SK-N-SH (cell line): ENCODE measurements around the gene GLIS1. TPM values are rescaled to one million over a fixed set of nuclear protein-coding genes. Genes with fewer than 3 reads are reported as not detected.
A peak's percentile ranks its signal among the peaks of the same experiment; 100 is the strongest.

Experiments
- CTCF ChIA-PET: fragments of 300-600, 350-600 bp; formaldehyde crosslinking; extraction: SDS; loops from one replicate; lab custom pipeline; 2021; lab: Yijun Ruan, JAX
- POLR2A ChIA-PET: fragments of 350-600 bp; sonication (Branson Sonifier 250); formaldehyde crosslinking; extraction: SDS; loops from one replicate; lab custom pipeline; 2020; ENCODE audit warnings: antibody characterized with exemption, inconsistent platforms; lab: Yijun Ruan, JAX
- DNase-seq: peaks from one replicate; pipeline ENCODE4 v3.0.0; 2012
- H2AFZ ChIP-seq: fragments of 200-600 bp; sonication (generic); 2 replicates; pipeline ENCODE4 v1.8.1; 2016; ENCODE audit warnings: antibody characterized with exemption, mild to moderate bottlenecking, low read depth
- H3F3A ChIP-seq: fragments of 200-600 bp; sonication (generic); replicated peaks from 2 replicates; pipeline ENCODE3; 2016; ENCODE audit warnings: antibody characterized with exemption, mild to moderate bottlenecking; ENCODE audit not compliant: insufficient read depth
- H3K27ac ChIP-seq, 2 experiments: fragments of 200-500 bp in 1 of 2; fragments of 200-600 bp in 1 of 2; sonication (Bioruptor generic) in 1 of 2; sonication (generic), shearing (Covaris generic) in 1 of 2; 2 replicates each; pipeline versions ENCODE4 v1.5.1 to v1.6.1; 2014 to 2016; ENCODE audit warnings: low read depth in 2 of 2, inconsistent platforms in 1 of 2, low read length in 1 of 2, mild to moderate bottlenecking in 1 of 2, mixed read lengths in 1 of 2
- H3K27me3 ChIP-seq: fragments of 200-600 bp; sonication (generic), shearing (Covaris generic); 2 replicates; pipeline ENCODE4 v1.6.1; 2016; ENCODE audit warnings: mixed run types; ENCODE audit not compliant: insufficient read depth
- H3K36me3 ChIP-seq, 2 experiments: fragments of 200-500 bp in 1 of 2; fragments of 200-600 bp in 1 of 2; sonication (Bioruptor generic) in 1 of 2; sonication (generic) in 1 of 2; replicated peaks in 1 of 2; 2 replicates each; pipeline versions ENCODE3 to v1.5.1; 2014 to 2016; ENCODE audit warnings: low read length in 1 of 2, mild to moderate bottlenecking in 1 of 2; ENCODE audit not compliant: insufficient read depth in 2 of 2, control insufficient read depth in 1 of 2
- H3K4me1 ChIP-seq, 2 experiments: fragments of 200-500 bp in 1 of 2; fragments of 200-600 bp in 1 of 2; sonication (Bioruptor generic) in 1 of 2; sonication (generic), shearing (Covaris generic) in 1 of 2; 2 replicates each; pipeline versions ENCODE4 v1.5.1 to v1.6.1; 2014 to 2016; ENCODE audit warnings: low read depth in 1 of 2, low read length in 1 of 2, mixed run types in 1 of 2; ENCODE audit not compliant: insufficient read depth in 2 of 2, control insufficient read depth in 1 of 2
- H3K4me2 ChIP-seq: fragments of 200-600 bp; sonication (generic), shearing (Covaris generic); 2 replicates; pipeline ENCODE4 v1.6.1; 2017; ENCODE audit warnings: mixed run types
- H3K4me3 ChIP-seq, 2 experiments: fragments of 200-500 bp in 1 of 2; fragments of 200-600 bp in 1 of 2; sonication (Bioruptor generic) in 1 of 2; sonication (generic), shearing (Covaris generic) in 1 of 2; 2 replicates each; pipeline versions ENCODE4 v1.5.1 to v1.8.1; 2014 to 2016; ENCODE audit warnings: low read depth in 2 of 2, inconsistent platforms in 1 of 2, low read length in 1 of 2, mild to moderate bottlenecking in 1 of 2, mixed read lengths in 1 of 2, moderate library complexity in 1 of 2
- H3K79me2 ChIP-seq: fragments of 200-600 bp; sonication (generic); 2 replicates; pipeline ENCODE4 v1.8.1; 2017; ENCODE audit warnings: mild to moderate bottlenecking; ENCODE audit not compliant: insufficient read depth
- H3K9ac ChIP-seq: fragments of 200-600 bp; sonication (generic); 2 replicates; pipeline ENCODE4 v1.6.1; 2017; ENCODE audit warnings: mixed run types
- H3K9me2 ChIP-seq: fragments of 200-600 bp; sonication (generic); 2 replicates; pipeline ENCODE4 v1.6.1; 2017; ENCODE audit warnings: mixed run types
- H3K9me3 ChIP-seq: fragments of 200-600 bp; sonication (generic); 2 replicates; pipeline ENCODE4 v1.6.1; 2017; ENCODE audit warnings: mixed run types, mild to moderate bottlenecking, moderate library complexity
- H4K20me1 ChIP-seq: fragments of 200-600 bp; sonication (generic); 2 replicates; pipeline ENCODE4 v1.6.1; 2017; ENCODE audit warnings: mild to moderate bottlenecking, mixed run types; ENCODE audit not compliant: insufficient read depth
- CHD2 ChIP-seq: fragments of 150-350 bp; IDR thresholded peaks from 2 replicates; pipeline ENCODE4 v1.6.1; 2018; ENCODE audit warnings: low read length; ENCODE audit not compliant: partially characterized antibody
- EP300 ChIP-seq, 2 experiments: IDR thresholded peaks; 2 replicates each; pipeline versions ENCODE4 v1.4.0 to v1.6.1; 2012; ENCODE audit warnings: borderline replicate concordance in 1 of 2, low read depth in 1 of 2, low read length in 1 of 2
- EZH2phosphoT487 ChIP-seq: fragments of 200-600 bp; sonication (generic); IDR thresholded peaks from 2 replicates; pipeline ENCODE4 v1.6.1; 2017; ENCODE audit warnings: low read depth, mixed run types, mild to moderate bottlenecking, antibody characterized with exemption, moderate library complexity, borderline replicate concordance
- FOSL2 ChIP-seq: IDR thresholded peaks from 2 replicates; pipeline ENCODE4 v1.4.0; 2012; ENCODE audit warnings: low read depth, mild to moderate bottlenecking, moderate library complexity, borderline replicate concordance
- JUND ChIP-seq: IDR thresholded peaks from 2 replicates; pipeline ENCODE4 v1.4.0; 2012
- NFIC ChIP-seq: IDR thresholded peaks from 2 replicates; pipeline ENCODE4 v1.4.0; 2012; ENCODE audit warnings: borderline replicate concordance
- REST ChIP-seq: IDR thresholded peaks from 2 replicates; pipeline ENCODE4 v1.6.1; 2012; ENCODE audit warnings: mild to moderate bottlenecking, low read depth, low read length, moderate library complexity
- RFX5 ChIP-seq: IDR thresholded peaks from 2 replicates; pipeline ENCODE4 v1.6.1; 2012; ENCODE audit warnings: mild to moderate bottlenecking, improper control_type of control experiment, low read length
- RXRA ChIP-seq: IDR thresholded peaks from 2 replicates; pipeline ENCODE4 v1.4.0; 2012; ENCODE audit warnings: low read depth, mild to moderate bottlenecking, borderline replicate concordance
- TCF12 ChIP-seq: IDR thresholded peaks from 2 replicates; pipeline ENCODE4 v1.4.0; 2012
- TEAD4 ChIP-seq: IDR thresholded peaks from 2 replicates; pipeline ENCODE4 v1.4.0; 2012; ENCODE audit warnings: mild to moderate bottlenecking, borderline replicate concordance; ENCODE audit not compliant: insufficient read depth
- USF2 ChIP-seq: fragments of 150-350 bp; IDR thresholded peaks from 2 replicates; pipeline ENCODE4 v1.6.1; 2017; ENCODE audit warnings: antibody characterized with exemption, low read length, low read depth, borderline replicate concordance
- YY1 ChIP-seq: IDR thresholded peaks from 2 replicates; pipeline ENCODE4 v1.4.0; 2012; ENCODE audit warnings: low read depth, mild to moderate bottlenecking
- WGBS: methylation state at CpG from one replicate; pipeline ENCODE4 v1.1.6; 2017; ENCODE audit warnings: low lambda C conversion rate; 5-methylcytosine and 5-hydroxymethylcytosine counted together
- polyA plus RNA-seq, 3 experiments: library from polyadenylated mRNA; depleted of rRNA; stranded (reverse); fragments of >200 nt; gene quantifications; 2 replicates each; pipeline ENCODE4 v1.2.3, GENCODE V29; 2012

Gene GLIS1
- polyA plus RNA-seq, 1 of the 3 experiments (the other 2 are of a cell fraction), result 0.13 TPM

- no peak for TF ChIP-seq USF2
- no peak for TF ChIP-seq EZH2phosphoT487
- TF ChIP-seq JUND, result no peak
These were observed 5.5 kb downstream of the GLIS1 start (continued) for GRCh38 chr1:53733447-53733931.

- Histone ChIP-seq H4K20me1 (no peaks in the 10 kb centered on the region), H3K9me2 (no peaks in the 10 kb centered on the region), H3K27ac (peak overlapping the region in 1 of 2 experiments; percentile 91; a peak in 2 of 4 replicates), H3K4me1 (peaks cover 0 to 34% of the 10 kb centered on the region in 2 experiments; a peak in 3 of 4 replicates), H3K36me3 (no peaks in the 10 kb centered on the region), H3F3A (peaks cover 30% of the 10 kb centered on the region), H3K79me2 (no peaks in the 10 kb centered on the region), H3K9ac (peak overlapping the region; percentile 61; the same call in 1 of the 2 replicates), H3K4me3 (no peak overlapping the region), H2AFZ (peak overlapping the region; percentile 18; the same call in 1 of the 2 replicates), H3K27me3 (no peaks in the 10 kb centered on the region), H3K4me2 (peak overlapping the region; percentile 45), H3K9me3 (no peaks in the 10 kb centered on the region)
- TF ChIP-seq EP300 (IDR thresholded peaks at IDR 0.05; ENCODE audit: borderline replicate concordance in 1 of 2, low read depth in 1 of 2, low read length in 1 of 2) (no peak), RXRA (no peak), FOSL2 (peak; percentile 47; the same call in 1 of the 2 replicates), CHD2 (no peak), NFIC (no peak), REST (no peak), TEAD4 (peak; percentile 26; the same call in 1 of the 2 replicates), RFX5 (no peak), JUND (0 out of 2 replicates have a peak, but pooled peaks have one; percentile 25), TCF12 (peak; percentile 12; the same call in 1 of the 2 replicates), YY1 (no peak)
- no peak for DNase-seq
- POLR2A ChIA-PET, result no interaction called here
- WGBS, result 37% methylated on average over 6 of the region's 6 CpGs
- CTCF ChIA-PET, result no interaction called here
These were observed 6.0 kb downstream of the GLIS1 start for GRCh38 chr1:53732912-53733317.
